Fibroblast of lung (primary cell): Measurements from ENCODE around the gene HMG20A. TPM values are rescaled to one million over a fixed set of nuclear protein-coding genes. Genes with fewer than 3 reads are reported as not detected.

Experiments
- DNase-seq, 2 donors: peaks; one replicate each; pipeline versions ENCODE4 v3.0.0 to v3.0.0-alpha.2; 2010; ENCODE audit warnings: low read depth in 2 of 2
- H2AFZ ChIP-seq: 2 replicates; pipeline ENCODE4 v1.5.1; 2012; ENCODE audit warnings: low read length, control low read depth, inconsistent platforms
- H3K27ac ChIP-seq: 2 replicates; pipeline ENCODE4 v1.5.1; 2011; ENCODE audit warnings: low read length, control low read depth; ENCODE audit not compliant: insufficient read depth
- H3K27me3 ChIP-seq: 2 replicates; pipeline ENCODE4 v1.5.1; 2011; ENCODE audit warnings: mild to moderate bottlenecking, low read length; ENCODE audit not compliant: control insufficient read depth, insufficient read depth
- H3K36me3 ChIP-seq: 2 replicates; pipeline ENCODE4 v1.5.1; 2011; ENCODE audit warnings: low read length; ENCODE audit not compliant: control insufficient read depth, insufficient read depth
- H3K4me1 ChIP-seq: 2 replicates; pipeline ENCODE4 v1.5.1; 2011; ENCODE audit warnings: low read length; ENCODE audit not compliant: control insufficient read depth, insufficient read depth; ENCODE audit errors: extremely low read depth
- H3K4me2 ChIP-seq: 2 replicates; pipeline ENCODE4 v1.5.1; 2011; ENCODE audit warnings: low read length, control low read depth; ENCODE audit not compliant: insufficient read depth; ENCODE audit errors: extremely low read depth
- H3K4me3 ChIP-seq, 4 experiments: fragments of 200-600 bp in 1 of 4; sonication (generic) in 1 of 4; replicated peaks in 1 of 4; 2 replicates each; pipeline ENCODE4 v1.5.1; 2011 to 2016; ENCODE audit warnings: low read length in 4 of 4, low read depth in 3 of 4, mild to moderate bottlenecking in 3 of 4, control low read depth in 2 of 4, inconsistent platforms in 1 of 4, mixed read lengths in 1 of 4; ENCODE audit not compliant: insufficient read depth in 1 of 4; ENCODE audit errors: control extremely low read depth in 1 of 4
- H3K79me2 ChIP-seq: 2 replicates; pipeline ENCODE4 v1.5.1; 2012; ENCODE audit warnings: mild to moderate bottlenecking, low read length, inconsistent platforms; ENCODE audit not compliant: control insufficient read depth, insufficient read depth
- H3K9ac ChIP-seq: 2 replicates; pipeline ENCODE4 v1.5.1; 2011; ENCODE audit warnings: mild to moderate bottlenecking, low read length, control low read depth; ENCODE audit not compliant: insufficient read depth
- H3K9me3 ChIP-seq: 2 replicates; pipeline ENCODE4 v1.5.1; 2012; ENCODE audit warnings: low read depth, low read length; ENCODE audit not compliant: control insufficient read depth, insufficient read depth
- H4K20me1 ChIP-seq: 2 replicates; pipeline ENCODE4 v1.5.1; 2011; ENCODE audit warnings: low read length; ENCODE audit not compliant: control insufficient read depth, insufficient read depth; ENCODE audit errors: extremely low read depth
- CTCF ChIP-seq, 2 donors: IDR thresholded peaks in 1 of 2; conservative IDR thresholded peaks in 1 of 2; 1 replicate in 1 of 2; 2 replicates in 1 of 2; pipeline ENCODE4 v1.5.1; 2011 to 2012; ENCODE audit warnings: low read length in 2 of 2, control low read depth in 1 of 2, inconsistent platforms in 1 of 2, low read depth in 1 of 2, mild to moderate bottlenecking in 1 of 2
- EZH2 ChIP-seq: IDR thresholded peaks from 2 replicates; pipeline ENCODE4 v1.5.1; 2012; ENCODE audit warnings: low read length, control low read depth, mild to moderate bottlenecking; ENCODE audit errors: missing control alignments
- polyA plus RNA-seq, 2 donors: library from polyadenylated mRNA; depleted of rRNA in 1 of 2; stranded (reverse) in 1 of 2; unstranded in 1 of 2; fragments of >200 nt; gene quantifications; 2 replicates each; pipeline ENCODE4 v1.2.1, GENCODE V29; 2011 to 2012; ENCODE audit warnings: missing spikeins in 1 of 2
- total RNA-seq: library from RNA; depleted of rRNA; stranded (reverse); fragments of >200 nt; gene quantifications from 2 replicates; pipeline ENCODE4 v1.2.1, GENCODE V29; 2014

Gene HMG20A
- total and polyA plus RNA-seq, 2 donors (not counting 1 experiment from before 2014, with no cell fraction given): 26.3 to 38.0 TPM

- Histone ChIP-seq H3K4me2 (no peak overlapping the region), H3K36me3 (no peaks in the 10 kb centered on the region), H3K9ac (no peak overlapping the region), H3K4me1 (no peaks in the 10 kb centered on the region), H3K9me3 (no peaks in the 10 kb centered on the region), H3K79me2 (no peaks in the 10 kb centered on the region), H3K27ac (no peak overlapping the region), H3K27me3 (no peaks in the 10 kb centered on the region), H4K20me1 (no peaks in the 10 kb centered on the region), H3K4me3 (no peak overlapping the region), H2AFZ (no peak overlapping the region)
- no peak for DNase-seq
- TF ChIP-seq EZH2: no peak
- TF ChIP-seq CTCF (conservative IDR thresholded peaks at IDR 0.05 in 1 of 2, IDR thresholded peaks at IDR 0.05 in 1 of 2; ENCODE audit: low read depth in 1 of 2, low read length in 2 of 2): no peak
Measured at GRCh38 chr15:77518458-77518857, 97.8 kb downstream of the HMG20A start.

- Histone ChIP-seq H3K27ac (no peak overlapping the region), H3K79me2 (no peaks in the 10 kb centered on the region), H3K9ac (no peak overlapping the region), H3K4me2 (no peak overlapping the region), H3K9me3 (no peaks in the 10 kb centered on the region), H3K4me3 (no peak overlapping the region), H2AFZ (no peak overlapping the region), H3K4me1 (no peaks in the 10 kb centered on the region), H3K27me3 (no peaks in the 10 kb centered on the region), H3K36me3 (no peaks in the 10 kb centered on the region), H4K20me1 (no peaks in the 10 kb centered on the region)
- TF ChIP-seq CTCF (conservative IDR thresholded peaks at IDR 0.05 in 1 of 2, IDR thresholded peaks at IDR 0.05 in 1 of 2; ENCODE audit: low read depth in 1 of 2, low read length in 2 of 2): no peak
- no peak for TF ChIP-seq EZH2
- no peak for DNase-seq
Measured at GRCh38 chr15:77519540-77519939, 98.9 kb downstream of the HMG20A start.

- no peaks in the 10 kb centered on the region for H3K36me3 ChIP-seq
- no peak overlapping the region for H3K27ac ChIP-seq
- no peaks in the 10 kb centered on the region for H3K27me3 ChIP-seq
- TF ChIP-seq EZH2 (no peak), CTCF (conservative IDR thresholded peaks at IDR 0.05 in 1 of 2, IDR thresholded peaks at IDR 0.05 in 1 of 2; ENCODE audit: low read depth in 1 of 2, low read length in 2 of 2) (no peak)
- H3K4me2 ChIP-seq: no peak overlapping the region
- no peaks in the 10 kb centered on the region for H3K79me2 ChIP-seq
- no peak overlapping the region for H3K9ac ChIP-seq
- H4K20me1 ChIP-seq: no peaks in the 10 kb centered on the region
- H3K4me3 ChIP-seq: no peak overlapping the region
- H3K4me1 ChIP-seq: no peaks in the 10 kb centered on the region
- no peaks in the 10 kb centered on the region for H3K9me3 ChIP-seq
- DNase-seq: no peak
- no peak overlapping the region for H2AFZ ChIP-seq
Measured at GRCh38 chr15:77521206-77521605, 100.5 kb downstream of the HMG20A start.
